ENCODE results near the gene DENND5B. TPM values are rescaled to one million over a fixed set of nuclear protein-coding genes. Genes with fewer than 3 reads are reported as not detected.
A peak's percentile ranks its signal among the peaks of the same experiment; 100 is the strongest.

The DENND5B gene
- total and polyA plus RNA-seq, 10 of the 15 experiments (the other 5 are each of a cell fraction or from before 2014, with no cell fraction given), result 0.39 to 32.5 (median 20.6) TPM

DNA sequence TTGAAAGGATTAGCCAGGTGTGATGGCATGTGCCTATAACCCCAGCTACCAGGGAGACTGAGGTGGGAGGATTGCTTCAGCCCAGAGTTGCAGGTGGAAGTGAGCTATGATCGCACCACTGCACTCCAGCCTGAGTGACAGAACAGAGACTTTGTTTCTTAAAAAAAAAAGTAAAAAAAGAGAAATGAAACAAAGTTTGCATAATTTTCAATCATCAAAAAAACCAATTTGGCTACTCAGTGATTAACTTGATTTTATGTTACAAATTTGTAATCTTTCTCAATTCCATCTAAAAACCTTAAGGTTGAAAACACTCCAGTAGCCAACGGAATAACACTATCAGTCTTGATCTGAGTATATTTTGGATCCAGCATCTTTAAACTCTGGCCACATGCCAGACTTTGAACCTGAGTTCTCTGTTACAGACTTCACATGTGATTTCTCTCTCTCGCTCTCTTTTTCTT, 12.6 kb upstream of the DENND5B start (continued):
- TF ChIP-seq CREB1 (IDR thresholded peaks at IDR 0.05; ENCODE audit: low read depth) (0 out of 2 replicates have a peak, but pooled peaks have one; percentile 17), SP1 (IDR thresholded peaks at IDR 0.05; ENCODE audit: low read depth, low read length) (peak; percentile 47), JUNB (IDR thresholded peaks at IDR 0.05) (no peak; the same call in 1 of the 2 replicates)
- TF ChIP-seq, protein P1, sequence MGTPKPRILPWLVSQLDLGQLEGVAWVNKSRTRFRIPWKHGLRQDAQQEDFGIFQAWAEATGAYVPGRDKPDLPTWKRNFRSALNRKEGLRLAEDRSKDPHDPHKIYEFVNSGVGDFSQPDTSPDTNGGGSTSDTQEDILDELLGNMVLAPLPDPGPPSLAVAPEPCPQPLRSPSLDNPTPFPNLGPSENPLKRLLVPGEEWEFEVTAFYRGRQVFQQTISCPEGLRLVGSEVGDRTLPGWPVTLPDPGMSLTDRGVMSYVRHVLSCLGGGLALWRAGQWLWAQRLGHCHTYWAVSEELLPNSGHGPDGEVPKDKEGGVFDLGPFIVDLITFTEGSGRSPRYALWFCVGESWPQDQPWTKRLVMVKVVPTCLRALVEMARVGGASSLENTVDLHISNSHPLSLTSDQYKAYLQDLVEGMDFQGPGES (IDR thresholded peaks at IDR 0.05), result no peak

DNA sequence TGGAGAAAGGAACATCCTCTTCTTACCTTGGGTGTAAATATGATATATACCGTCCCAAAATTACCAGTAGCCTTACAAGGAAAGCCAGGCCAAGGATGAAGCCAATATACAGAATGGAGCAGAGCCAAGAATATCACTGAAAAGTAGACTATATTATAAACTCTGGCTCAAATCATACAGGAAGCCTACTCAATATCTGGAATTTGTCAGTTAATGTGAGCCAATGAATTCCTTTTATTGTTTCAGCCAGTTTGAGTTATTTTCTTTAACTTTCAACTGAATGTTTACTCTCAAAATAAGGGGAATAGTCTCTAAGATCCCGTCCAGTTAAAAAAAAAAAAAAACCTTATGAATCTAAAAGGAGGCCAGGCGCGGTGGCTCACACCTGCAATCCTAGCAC, 9.8 kb upstream of the DENND5B start:
- 95% methylated on average over 4 of the region's 4 CpGs for WGBS (ENCODE audit: insufficient coverage, insufficient replicate concordance, low lambda C conversion rate, missing lambda C conversion rate)
- no peaks in the 10 kb centered on the region for H4K20me1 ChIP-seq (ENCODE audit: control insufficient read depth, insufficient read depth)
- H3K4me3 ChIP-seq, result no peak overlapping the region
- DNase-seq (ENCODE audit: low read depth, low spot score), result no peak
- in situ Hi-C loops (cut with MboI) (no loop called here), intact Hi-C loops (cut with micrococcal nuclease; ENCODE audit: unreplicated experiment) (no loop called here)
- no peak overlapping the region for H3K9ac ChIP-seq (ENCODE audit: control insufficient read depth, insufficient read depth, low read length)
- ChIA-PET POLR2A (no interaction called here), RAD21 (ENCODE audit: unreplicated experiment) (no interaction called here), CTCF (interaction anchor here (0.7 kb wide), 1 partner anchor 1155 kb away, joined by 4 read pairs; the partner anchor contains the start of gene YARS2), SMC1A (ENCODE audit: uncharacterized antibody, unreplicated experiment) (no interaction called here)
- FAIRE-seq, result no peak
- BruUV-seq (replicated peaks), result no TSS peak
- ATAC-seq, result no peak
- no peaks in the 10 kb centered on the region for H3K79me2 ChIP-seq (ENCODE audit: control insufficient read depth, insufficient read depth, low read length)
- H3K4me2 ChIP-seq (ENCODE audit: control insufficient read depth, insufficient read depth), result no peak overlapping the region
- no peaks in the 10 kb centered on the region for H3K27me3 ChIP-seq (replicated peaks in 1 of 2; ENCODE audit: control insufficient read depth in 2 of 2, insufficient read depth in 2 of 2, low read length in 1 of 2)
- no peak overlapping the region; the same call in 1 of the 2 replicates for H2AFZ ChIP-seq (ENCODE audit: control insufficient read depth, low read depth, low read length)
- TF ChIP-seq ZNF384 (IDR thresholded peaks at IDR 0.05; ENCODE audit: borderline replicate concordance, low read depth, low read length) (no peak), PAX5 (IDR thresholded peaks at IDR 0.05; ENCODE audit: borderline replicate concordance, low read depth, low read length) (no peak), HDAC2 (IDR thresholded peaks at IDR 0.05) (no peak), JUND (IDR thresholded peaks at IDR 0.05; ENCODE audit: low read depth, low read length) (no peak), GATAD2B (conservative IDR thresholded peaks at IDR 0.05; ENCODE audit: low read depth) (no peak)
- TF ChIP-seq, protein P2, sequence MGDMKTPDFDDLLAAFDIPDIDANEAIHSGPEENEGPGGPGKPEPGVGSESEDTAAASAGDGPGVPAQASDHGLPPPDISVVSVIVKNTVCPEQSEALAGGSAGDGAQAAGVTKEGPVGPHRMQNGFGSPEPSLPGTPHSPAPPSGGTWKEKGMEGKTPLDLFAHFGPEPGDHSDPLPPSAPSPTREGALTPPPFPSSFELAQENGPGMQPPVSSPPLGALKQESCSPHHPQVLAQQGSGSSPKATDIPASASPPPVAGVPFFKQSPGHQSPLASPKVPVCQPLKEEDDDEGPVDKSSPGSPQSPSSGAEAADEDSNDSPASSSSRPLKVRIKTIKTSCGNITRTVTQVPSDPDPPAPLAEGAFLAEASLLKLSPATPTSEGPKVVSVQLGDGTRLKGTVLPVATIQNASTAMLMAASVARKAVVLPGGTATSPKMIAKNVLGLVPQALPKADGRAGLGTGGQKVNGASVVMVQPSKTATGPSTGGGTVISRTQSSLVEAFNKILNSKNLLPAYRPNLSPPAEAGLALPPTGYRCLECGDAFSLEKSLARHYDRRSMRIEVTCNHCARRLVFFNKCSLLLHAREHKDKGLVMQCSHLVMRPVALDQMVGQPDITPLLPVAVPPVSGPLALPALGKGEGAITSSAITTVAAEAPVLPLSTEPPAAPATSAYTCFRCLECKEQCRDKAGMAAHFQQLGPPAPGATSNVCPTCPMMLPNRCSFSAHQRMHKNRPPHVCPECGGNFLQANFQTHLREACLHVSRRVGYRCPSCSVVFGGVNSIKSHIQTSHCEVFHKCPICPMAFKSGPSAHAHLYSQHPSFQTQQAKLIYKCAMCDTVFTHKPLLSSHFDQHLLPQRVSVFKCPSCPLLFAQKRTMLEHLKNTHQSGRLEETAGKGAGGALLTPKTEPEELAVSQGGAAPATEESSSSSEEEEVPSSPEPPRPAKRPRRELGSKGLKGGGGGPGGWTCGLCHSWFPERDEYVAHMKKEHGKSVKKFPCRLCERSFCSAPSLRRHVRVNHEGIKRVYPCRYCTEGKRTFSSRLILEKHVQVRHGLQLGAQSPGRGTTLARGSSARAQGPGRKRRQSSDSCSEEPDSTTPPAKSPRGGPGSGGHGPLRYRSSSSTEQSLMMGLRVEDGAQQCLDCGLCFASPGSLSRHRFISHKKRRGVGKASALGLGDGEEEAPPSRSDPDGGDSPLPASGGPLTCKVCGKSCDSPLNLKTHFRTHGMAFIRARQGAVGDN (IDR thresholded peaks at IDR 0.05), result no peak
- TF ChIP-seq, protein P3, sequence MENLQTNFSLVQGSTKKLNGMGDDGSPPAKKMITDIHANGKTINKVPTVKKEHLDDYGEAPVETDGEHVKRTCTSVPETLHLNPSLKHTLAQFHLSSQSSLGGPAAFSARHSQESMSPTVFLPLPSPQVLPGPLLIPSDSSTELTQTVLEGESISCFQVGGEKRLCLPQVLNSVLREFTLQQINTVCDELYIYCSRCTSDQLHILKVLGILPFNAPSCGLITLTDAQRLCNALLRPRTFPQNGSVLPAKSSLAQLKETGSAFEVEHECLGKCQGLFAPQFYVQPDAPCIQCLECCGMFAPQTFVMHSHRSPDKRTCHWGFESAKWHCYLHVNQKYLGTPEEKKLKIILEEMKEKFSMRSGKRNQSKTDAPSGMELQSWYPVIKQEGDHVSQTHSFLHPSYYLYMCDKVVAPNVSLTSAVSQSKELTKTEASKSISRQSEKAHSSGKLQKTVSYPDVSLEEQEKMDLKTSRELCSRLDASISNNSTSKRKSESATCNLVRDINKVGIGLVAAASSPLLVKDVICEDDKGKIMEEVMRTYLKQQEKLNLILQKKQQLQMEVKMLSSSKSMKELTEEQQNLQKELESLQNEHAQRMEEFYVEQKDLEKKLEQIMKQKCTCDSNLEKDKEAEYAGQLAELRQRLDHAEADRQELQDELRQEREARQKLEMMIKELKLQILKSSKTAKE (IDR thresholded peaks at IDR 0.05; ENCODE audit: low read depth, poor library complexity, severe bottlenecking), result no peak
- TF ChIP-seq, protein P4, sequence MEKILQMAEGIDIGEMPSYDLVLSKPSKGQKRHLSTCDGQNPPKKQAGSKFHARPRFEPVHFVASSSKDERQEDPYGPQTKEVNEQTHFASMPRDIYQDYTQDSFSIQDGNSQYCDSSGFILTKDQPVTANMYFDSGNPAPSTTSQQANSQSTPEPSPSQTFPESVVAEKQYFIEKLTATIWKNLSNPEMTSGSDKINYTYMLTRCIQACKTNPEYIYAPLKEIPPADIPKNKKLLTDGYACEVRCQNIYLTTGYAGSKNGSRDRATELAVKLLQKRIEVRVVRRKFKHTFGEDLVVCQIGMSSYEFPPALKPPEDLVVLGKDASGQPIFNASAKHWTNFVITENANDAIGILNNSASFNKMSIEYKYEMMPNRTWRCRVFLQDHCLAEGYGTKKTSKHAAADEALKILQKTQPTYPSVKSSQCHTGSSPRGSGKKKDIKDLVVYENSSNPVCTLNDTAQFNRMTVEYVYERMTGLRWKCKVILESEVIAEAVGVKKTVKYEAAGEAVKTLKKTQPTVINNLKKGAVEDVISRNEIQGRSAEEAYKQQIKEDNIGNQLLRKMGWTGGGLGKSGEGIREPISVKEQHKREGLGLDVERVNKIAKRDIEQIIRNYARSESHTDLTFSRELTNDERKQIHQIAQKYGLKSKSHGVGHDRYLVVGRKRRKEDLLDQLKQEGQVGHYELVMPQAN (conservative IDR thresholded peaks at IDR 0.05), result no peak
- peaks cover 41% of the 10 kb centered on the region for H3K4me1 ChIP-seq (ENCODE audit: control insufficient read depth, insufficient read depth, low read length)
- no peaks in the 10 kb centered on the region; the same call in 2 of the 3 replicates for H3K9me3 ChIP-seq (replicated peaks; ENCODE audit: control insufficient read depth, insufficient read depth, low read length)
- no peak overlapping the region for H3K27ac ChIP-seq (ENCODE audit: control insufficient read depth, insufficient read depth)
- no peaks in the 10 kb centered on the region for H3K36me3 ChIP-seq (ENCODE audit: control insufficient read depth in 2 of 2, insufficient read depth in 2 of 2, low read length in 1 of 2)

Measured in GM12878 (cell line).